Liver (tissue), 9 donors: ENCODE data around the gene LSM4. TPM values are rescaled to one million over a fixed set of nuclear protein-coding genes. Genes with fewer than 3 reads are reported as not detected.

Experiments used
- DNase-seq: peaks from one replicate; pipeline ENCODE4 v3.0.0-alpha.2; 2017; ENCODE audit warnings: low spot score
- H3K27ac ChIP-seq, 2 donors: one replicate each; pipeline ENCODE4 v1.7.0; 2013; ENCODE audit warnings: inconsistent platforms in 2 of 2, low read length in 2 of 2, control low read depth in 1 of 2, low read depth in 1 of 2, mild to moderate bottlenecking in 1 of 2
- H3K27me3 ChIP-seq, 4 donors: one replicate each; pipeline versions ENCODE4 v1.6.1 to v1.7.0; 2013; ENCODE audit warnings: low read length in 3 of 4, inconsistent platforms in 1 of 4, mild to moderate bottlenecking in 1 of 4, moderate library complexity in 1 of 4; ENCODE audit not compliant: control insufficient read depth in 4 of 4, insufficient read depth in 4 of 4
- H3K36me3 ChIP-seq, 4 donors: one replicate each; pipeline versions ENCODE4 v1.6.1 to v1.7.0; 2013; ENCODE audit warnings: low read length in 3 of 4, mild to moderate bottlenecking in 3 of 4, low read depth in 1 of 4, moderate library complexity in 1 of 4; ENCODE audit not compliant: control insufficient read depth in 4 of 4, insufficient read depth in 3 of 4
- H3K4me1 ChIP-seq, 4 donors: one replicate each; pipeline versions ENCODE4 v1.6.1 to v1.7.0; 2013; ENCODE audit warnings: low read length in 3 of 4, mild to moderate bottlenecking in 3 of 4, moderate library complexity in 1 of 4; ENCODE audit not compliant: control insufficient read depth in 4 of 4, insufficient read depth in 4 of 4
- H3K4me3 ChIP-seq, 3 donors: one replicate each; pipeline versions ENCODE4 v1.6.1 to v1.7.0; 2013; ENCODE audit warnings: low read length in 3 of 3, control low read depth in 1 of 3, low read depth in 1 of 3, mild to moderate bottlenecking in 1 of 3
- H3K9ac ChIP-seq, 2 donors: one replicate each; pipeline ENCODE4 v1.7.0; 2013; ENCODE audit warnings: low read length in 2 of 2, mild to moderate bottlenecking in 2 of 2, moderate library complexity in 2 of 2, control low read depth in 1 of 2, low read depth in 1 of 2
- H3K9me3 ChIP-seq, 4 donors: one replicate each; pipeline versions ENCODE4 v1.6.1 to v1.7.0; 2013; ENCODE audit warnings: low read length in 3 of 4; ENCODE audit not compliant: control insufficient read depth in 4 of 4
- CTCF ChIP-seq: fragments of 150-350 bp; IDR thresholded peaks from 2 replicates; pipeline ENCODE4 v1.5.1; 2017; ENCODE audit warnings: improper control_type of control experiment, low read depth, low read length; ENCODE audit not compliant: missing input control
- EGR1 ChIP-seq, 2 donors: IDR thresholded peaks; 2 replicates each; pipeline ENCODE4 v1.6.1; 2016 to 2018; ENCODE audit warnings: antibody characterized with exemption in 2 of 2, low read depth in 2 of 2
- FOXA1 ChIP-seq: IDR thresholded peaks from 2 replicates; pipeline ENCODE4 v1.6.1; 2016; ENCODE audit warnings: antibody characterized with exemption
- FOXA2 ChIP-seq: IDR thresholded peaks from 2 replicates; pipeline ENCODE4 v1.6.1; 2016; ENCODE audit warnings: antibody characterized with exemption
- GABPA ChIP-seq, 2 donors: IDR thresholded peaks in 1 of 2; conservative IDR thresholded peaks in 1 of 2; 2 replicates each; pipeline ENCODE4 v1.6.1; 2016; ENCODE audit warnings: antibody characterized with exemption in 2 of 2, mild to moderate bottlenecking in 1 of 2, moderate library complexity in 1 of 2
- HNF4A ChIP-seq, 2 donors: conservative IDR thresholded peaks; 2 replicates each; pipeline ENCODE4 v1.6.1; 2016; ENCODE audit warnings: antibody characterized with exemption in 2 of 2, mild to moderate bottlenecking in 2 of 2
- HNF4G ChIP-seq: IDR thresholded peaks from 2 replicates; pipeline ENCODE4 v1.6.1; 2016; ENCODE audit warnings: antibody characterized with exemption
- JUND ChIP-seq, 2 donors: IDR thresholded peaks; 2 replicates each; pipeline ENCODE4 v1.6.1; 2016; ENCODE audit warnings: antibody characterized with exemption in 2 of 2
- NR2F2 ChIP-seq: IDR thresholded peaks from 2 replicates; pipeline ENCODE4 v1.6.1; 2016; ENCODE audit warnings: antibody characterized with exemption
- RAD21 ChIP-seq, 2 donors: IDR thresholded peaks; 2 replicates each; pipeline ENCODE4 v1.6.1; 2016; ENCODE audit warnings: antibody characterized with exemption in 2 of 2, mild to moderate bottlenecking in 2 of 2
- REST ChIP-seq: IDR thresholded peaks from 2 replicates; pipeline ENCODE4 v1.6.1; 2016; ENCODE audit warnings: antibody characterized with exemption, mild to moderate bottlenecking
- RXRA ChIP-seq, 2 donors: IDR thresholded peaks; 2 replicates each; pipeline ENCODE4 v1.6.1; 2017 to 2018; ENCODE audit warnings: antibody characterized with exemption in 2 of 2, mild to moderate bottlenecking in 1 of 2
- SP1 ChIP-seq: IDR thresholded peaks from 2 replicates; pipeline ENCODE4 v1.6.1; 2018; ENCODE audit warnings: antibody characterized with exemption, mild to moderate bottlenecking
- TAF1 ChIP-seq: conservative IDR thresholded peaks from 2 replicates; pipeline ENCODE4 v1.6.1; 2016; ENCODE audit warnings: antibody characterized with exemption, mild to moderate bottlenecking
- YY1 ChIP-seq: IDR thresholded peaks from 2 replicates; pipeline ENCODE4 v1.6.1; 2016; ENCODE audit warnings: antibody characterized with exemption, mild to moderate bottlenecking
- ZBTB33 ChIP-seq: IDR thresholded peaks from 2 replicates; pipeline ENCODE4 v1.6.1; 2016; ENCODE audit warnings: antibody characterized with exemption
- WGBS: extraction: QIAGEN DNeasy Blood & Tissue Kit; methylation state at CpG from one replicate; pipeline ENCODE4 v1.1.7; 2013; 5-methylcytosine and 5-hydroxymethylcytosine counted together
- polyA plus RNA-seq, 2 donors: library from polyadenylated mRNA; stranded (reverse) in 1 of 2; unstranded in 1 of 2; fragments of 200-250 nt in 1 of 2; fragments of >200 nt in 1 of 2; fragmentation: Nextera tagmentation in 1 of 2; extraction: Ambion mirVana in 1 of 2; gene quantifications; one replicate each; pipeline versions ENCODE4 v1.2.1 to v1.2.3, GENCODE V29; 2013 to 2015
- total RNA-seq, 2 donors: library from RNA; depleted of rRNA; stranded (reverse); fragments of >200 nt; gene quantifications; one replicate each; pipeline ENCODE4 v1.2.3, GENCODE V29; 2014
- TF ChIP-seq, protein P1 (sequence below): IDR thresholded peaks from 2 replicates; pipeline ENCODE4 v1.6.1; 2016; ENCODE audit warnings: antibody characterized with exemption
- TF ChIP-seq, protein P2 (sequence below): IDR thresholded peaks from 2 replicates; pipeline ENCODE4 v1.6.1; 2016; ENCODE audit warnings: antibody characterized with exemption
- donor health status: healthy.
- donor health status: healthy.
- donor health status: healthy.
- donor health status: healthy.
- donor health status: healthy.

Gene LSM4
- total and polyA plus RNA-seq, 4 donors, result 42.4 to 100 (median 75.1) TPM

- 95% methylated on average over 3 of the region's 3 CpGs for WGBS
- Histone ChIP-seq H3K27me3 (no peaks in the 10 kb centered on the region), H3K9me3 (no peaks in the 10 kb centered on the region), H3K4me1 (peaks cover 6 to 33% (median 20%) of the 10 kb centered on the region in 4 donors), H3K9ac (no peak overlapping the region), H3K36me3 (peaks cover 0 to 3% (median under 1%) of the 10 kb centered on the region in 4 donors), H3K27ac (no peak overlapping the region), H3K4me3 (no peak overlapping the region)
- DNase-seq, result no peak
- TF ChIP-seq SP1 (no peak), GABPA (IDR thresholded peaks at IDR 0.05 in 1 of 2, conservative IDR thresholded peaks at IDR 0.05 in 1 of 2) (no peak), HNF4A (conservative IDR thresholded peaks at IDR 0.05) (no peak), NR2F2 (no peak), JUND (IDR thresholded peaks at IDR 0.05) (no peak), HNF4G (no peak), FOXA2 (no peak), TAF1 (no peak), RAD21 (IDR thresholded peaks at IDR 0.05) (no peak), ZBTB33 (no peak), RXRA (IDR thresholded peaks at IDR 0.05) (no peak), FOXA1 (no peak), EGR1 (IDR thresholded peaks at IDR 0.05; ENCODE audit: low read depth in 2 of 2) (no peak), YY1 (no peak), REST (no peak), CTCF (no peak)
- TF ChIP-seq, protein P1, sequence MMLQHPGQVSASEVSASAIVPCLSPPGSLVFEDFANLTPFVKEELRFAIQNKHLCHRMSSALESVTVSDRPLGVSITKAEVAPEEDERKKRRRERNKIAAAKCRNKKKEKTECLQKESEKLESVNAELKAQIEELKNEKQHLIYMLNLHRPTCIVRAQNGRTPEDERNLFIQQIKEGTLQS, result no peak
- TF ChIP-seq, protein P2, sequence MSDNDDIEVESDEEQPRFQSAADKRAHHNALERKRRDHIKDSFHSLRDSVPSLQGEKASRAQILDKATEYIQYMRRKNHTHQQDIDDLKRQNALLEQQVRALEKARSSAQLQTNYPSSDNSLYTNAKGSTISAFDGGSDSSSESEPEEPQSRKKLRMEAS, result no peak
Measured at GRCh38 chr19:18313398-18313797, 9.5 kb downstream of the LSM4 start.
